ENCODE results near the gene ITK. TPM values are rescaled to one million over a fixed set of nuclear protein-coding genes. Genes with fewer than 3 reads are reported as not detected.
"Not testable (repeated sequence)": the region's sequence is repeated elsewhere in the genome, so short reads cannot be mapped to it uniquely, and the experiment has no call there.

ITK gene
- total and polyA plus RNA-seq, 2 of the 8 experiments (the other 6 are each of a cell fraction or from before 2014, with no cell fraction given): 0.05 TPM; not detected in 1

DNA sequence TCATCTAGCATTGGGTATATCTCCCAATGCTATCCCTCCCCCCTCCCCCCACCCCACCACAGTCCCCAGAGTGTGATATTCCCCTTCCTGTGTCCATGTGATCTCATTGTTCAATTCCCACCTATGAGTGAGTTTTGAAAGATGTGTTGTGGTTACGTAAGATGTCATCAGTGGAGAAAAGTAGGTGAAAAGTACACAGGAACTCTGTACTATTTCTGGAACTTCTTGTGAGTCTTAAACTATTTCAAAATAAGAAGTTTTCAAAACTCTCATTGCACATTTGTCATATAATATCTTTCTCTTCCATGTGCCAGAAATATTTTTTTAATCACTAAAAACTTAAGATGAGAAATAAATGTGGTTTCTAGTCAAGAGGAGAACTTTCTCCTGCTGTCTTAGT is 30.0 kb downstream of the ITK start:
- H2BK5ac ChIP-seq (ENCODE audit: low read depth, low read length); H3K4me1 ChIP-seq (replicated peaks in 1 of 4; ENCODE audit: control insufficient read depth in 3 of 4, insufficient read depth in 4 of 4, low read length in 3 of 4); H4K8ac ChIP-seq (ENCODE audit: extremely low read depth, insufficient read depth, low read length); H3K4me3 ChIP-seq (ENCODE audit: extremely low read depth in 1 of 4, insufficient read depth in 2 of 4, low read depth in 3 of 4, low read length in 4 of 4); H3K56ac ChIP-seq (replicated peaks; ENCODE audit: insufficient read length, low read depth, low read length); H3K23me2 ChIP-seq (ENCODE audit: low read depth, low read length); H2BK120ac ChIP-seq (replicated peaks; ENCODE audit: low read depth, low read length); H3K23ac ChIP-seq (ENCODE audit: insufficient read length); H3K27ac ChIP-seq (ENCODE audit: low read depth, low read length); DNase-seq (ENCODE audit: low read depth in 1 of 2, low spot score in 2 of 2); H2BK12ac ChIP-seq (ENCODE audit: low read depth, low read length); H4K20me1 ChIP-seq (replicated peaks in 1 of 2; ENCODE audit: control insufficient read depth in 1 of 2, insufficient read depth in 2 of 2, low read length in 2 of 2); CTCF ChIA-PET (ENCODE audit: partially characterized antibody); H3K36me3 ChIP-seq (ENCODE audit: control insufficient read depth in 2 of 4, insufficient read depth in 4 of 4, low read length in 3 of 4); H3K4me2 ChIP-seq (ENCODE audit: insufficient read depth in 1 of 2, low read depth in 2 of 2, low read length in 2 of 2); H3K79me2 ChIP-seq (ENCODE audit: control insufficient read depth in 1 of 2, insufficient read depth in 2 of 2, low read length in 2 of 2); H2AK5ac ChIP-seq (ENCODE audit: low read depth, low read length); H4K5ac ChIP-seq (ENCODE audit: insufficient read length, low read depth, low read length); H4K91ac ChIP-seq (replicated peaks; ENCODE audit: insufficient read length, low read length); FAIRE-seq; H2AFZ ChIP-seq (ENCODE audit: low read length); POLR2A ChIA-PET (ENCODE audit: partially characterized antibody); H3K9ac ChIP-seq (replicated peaks in 1 of 4; ENCODE audit: extremely low read depth in 1 of 4, low read depth in 3 of 4, low read length in 3 of 4); H3K9me3 ChIP-seq (ENCODE audit: insufficient read depth in 2 of 2, low read depth in 1 of 2, low read length in 1 of 2); H2BK20ac ChIP-seq (ENCODE audit: low read length); H2BK15ac ChIP-seq (ENCODE audit: low read length); H3K14ac ChIP-seq (ENCODE audit: insufficient read length); H3K27me3 ChIP-seq (replicated peaks in 1 of 4; ENCODE audit: control insufficient read depth in 3 of 4, extremely low read depth in 1 of 4, insufficient read depth in 3 of 4, low read length in 3 of 4); H3K79me1 ChIP-seq (ENCODE audit: low read depth, low read length); H3K4ac ChIP-seq (replicated peaks; ENCODE audit: insufficient read length, low read depth, low read length); H3K18ac ChIP-seq (ENCODE audit: extremely low read depth, low read length): not testable (repeated sequence)
- WGBS, 2 experiments (ENCODE audit: extremely low coverage in 1 of 2, insufficient coverage in 1 of 2, insufficient read length in 1 of 2, insufficient replicate concordance in 2 of 2, low coverage in 1 of 2, low lambda C conversion rate in 2 of 2, missing lambda C conversion rate in 1 of 2): 94% methylated on average over 1 of the region's 1 CpG; no CpG with 5 or more reads in 1 of the 2 experiments

All from H1 (cell line).